OCI-LY1 (cell line): ENCODE results near the gene ST6GALNAC3.

Source experiments
- H2AFZ ChIP-seq: fragments of 200-600 bp; sonication (generic), shearing (Covaris generic); 2 replicates; pipeline ENCODE4 v1.6.0; 2014; ENCODE audit warnings: antibody characterized with exemption, mild to moderate bottlenecking, low read length
- H3F3A ChIP-seq: fragments of 200-600 bp; sonication (generic), shearing (Covaris generic); 2 replicates; pipeline ENCODE4 v1.6.0; 2014; ENCODE audit warnings: mild to moderate bottlenecking, antibody characterized with exemption, low read length, moderate library complexity; ENCODE audit not compliant: insufficient read depth
- H3K27ac ChIP-seq: fragments of 200-600 bp; sonication (generic); 2 replicates; pipeline ENCODE4 v1.5.1; 2014; ENCODE audit warnings: low read length, mixed run types, mild to moderate bottlenecking, low read depth; ENCODE audit not compliant: poor library complexity, severe bottlenecking
- H3K27me3 ChIP-seq: fragments of 200-600 bp; sonication (generic); 2 replicates; pipeline ENCODE4 v1.6.0; 2014; ENCODE audit warnings: antibody characterized with exemption, mild to moderate bottlenecking, low read length, moderate library complexity; ENCODE audit not compliant: insufficient read depth
- H3K36me3 ChIP-seq: fragments of 200-600 bp; sonication (generic); 2 replicates; pipeline ENCODE4 v1.6.1; 2014; ENCODE audit warnings: mild to moderate bottlenecking, antibody characterized with exemption, low read length, moderate library complexity, mixed read lengths; ENCODE audit not compliant: insufficient read depth
- H3K4me1 ChIP-seq: fragments of 200-600 bp; sonication (generic); 2 replicates; pipeline ENCODE4 v1.5.1; 2014; ENCODE audit warnings: mild to moderate bottlenecking, low read length, moderate library complexity; ENCODE audit not compliant: insufficient read depth, severe bottlenecking
- H3K4me2 ChIP-seq: fragments of 200-600 bp; sonication (generic), shearing (Covaris generic); 2 replicates; pipeline ENCODE4 v1.6.1; 2014; ENCODE audit warnings: low read length
- H3K4me3 ChIP-seq: fragments of 200-600 bp; sonication (generic); 2 replicates; pipeline ENCODE4 v1.5.1; 2014; ENCODE audit warnings: low read length, low read depth, mild to moderate bottlenecking, mixed read lengths; ENCODE audit not compliant: poor library complexity, severe bottlenecking
- H3K79me2 ChIP-seq: fragments of 200-600 bp; shearing (Covaris generic); 2 replicates; pipeline ENCODE4 v1.6.1; 2016; ENCODE audit warnings: mixed run types, low read length, mixed read lengths; ENCODE audit not compliant: insufficient read depth
- H3K9ac ChIP-seq: fragments of 200-600 bp; sonication (generic), shearing (Covaris generic); 2 replicates; pipeline ENCODE4 v1.6.1; 2014; ENCODE audit warnings: mild to moderate bottlenecking, low read length, mixed read lengths
- H3K9me2 ChIP-seq: fragments of 200-600 bp; sonication (generic), shearing (Covaris generic); 2 replicates; pipeline ENCODE4 v1.6.1; 2014; ENCODE audit warnings: low read depth, mild to moderate bottlenecking, low read length, mixed read lengths
- H3K9me3 ChIP-seq: fragments of 200-600 bp; shearing (Covaris generic); 2 replicates; pipeline ENCODE4 v1.6.1; 2014; ENCODE audit warnings: low read length, mixed read lengths
- H4K20me1 ChIP-seq: fragments of 200-600 bp; sonication (generic), shearing (Covaris generic); 2 replicates; pipeline ENCODE4 v1.6.0; 2016; ENCODE audit warnings: mild to moderate bottlenecking, low read length; ENCODE audit not compliant: insufficient read depth
- CTCF ChIP-seq: fragments of 200-600 bp; sonication (generic), shearing (Covaris generic); IDR thresholded peaks from 2 replicates; pipeline ENCODE4 v1.5.1; 2017; ENCODE audit warnings: mild to moderate bottlenecking, antibody characterized with exemption, low read length, moderate library complexity, mixed read lengths
- EZH2 ChIP-seq: fragments of 200-600 bp; sonication (generic), shearing (Covaris generic); IDR thresholded peaks from 2 replicates; pipeline ENCODE4 v1.8.0; 2017; ENCODE audit warnings: borderline replicate concordance, mixed run types, mild to moderate bottlenecking, antibody characterized with exemption, low read length, moderate library complexity, mixed read lengths

The ST6GALNAC3 gene

DNA sequence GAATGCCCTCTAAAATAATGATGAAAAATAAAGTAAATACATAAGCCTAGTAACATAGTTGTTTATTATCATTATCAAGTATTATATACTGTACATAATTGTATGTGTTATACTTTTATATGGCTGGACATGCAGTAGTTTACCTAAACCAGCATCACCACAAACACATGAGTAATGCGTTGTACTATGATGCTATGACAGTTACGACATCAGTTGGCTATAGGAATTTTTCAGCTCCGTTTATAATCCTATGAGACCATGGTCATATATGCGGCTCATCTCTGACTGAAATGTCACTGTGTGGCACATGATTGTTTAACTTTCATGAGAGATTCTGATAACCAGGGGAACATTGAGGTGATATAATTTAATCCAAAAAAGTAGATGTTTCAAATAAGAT is 352.1 kb downstream of the ST6GALNAC3 start:
- H3K9me2 ChIP-seq = no peaks in the 10 kb centered on the region
- no peaks in the 10 kb centered on the region for H3K9me3 ChIP-seq
- H3K4me3 ChIP-seq = no peak overlapping the region
- H3K36me3 ChIP-seq = no peaks in the 10 kb centered on the region
- H3K4me1 ChIP-seq = no peaks in the 10 kb centered on the region
- H3K27me3 ChIP-seq = no peaks in the 10 kb centered on the region
- H3F3A ChIP-seq = no peaks in the 10 kb centered on the region
- H3K4me2 ChIP-seq = no peak overlapping the region
- no peak overlapping the region for H2AFZ ChIP-seq
- no peaks in the 10 kb centered on the region for H3K79me2 ChIP-seq
- no peak overlapping the region for H3K9ac ChIP-seq
- no peaks in the 10 kb centered on the region for H4K20me1 ChIP-seq
- no peak overlapping the region for H3K27ac ChIP-seq
- no peak for TF ChIP-seq EZH2
- no peak for TF ChIP-seq CTCF

DNA sequence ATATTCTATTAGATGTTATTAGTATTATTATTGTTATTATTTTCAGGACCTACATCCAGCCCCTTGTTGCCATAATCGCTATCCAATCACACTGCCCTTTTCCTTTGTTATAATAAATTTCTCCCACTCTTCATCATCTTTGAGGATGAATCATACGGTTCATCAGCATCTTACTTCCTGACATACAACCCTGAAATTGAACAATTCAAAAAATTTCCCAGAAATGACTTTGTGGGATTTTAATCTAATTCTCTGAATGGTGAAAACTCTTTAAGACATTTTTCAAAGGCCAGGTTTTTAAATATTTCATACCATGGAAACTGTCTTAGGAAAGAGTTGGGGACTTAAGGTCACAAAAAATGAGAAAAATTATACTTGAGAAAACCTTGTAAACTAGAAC is 353.5 kb downstream of the ST6GALNAC3 start:
- H3K79me2 ChIP-seq = no peaks in the 10 kb centered on the region
- H3K9me3 ChIP-seq = no peaks in the 10 kb centered on the region
- H3K4me2 ChIP-seq = no peak overlapping the region
- H3K9ac ChIP-seq = no peak overlapping the region
- H3K36me3 ChIP-seq = no peaks in the 10 kb centered on the region
- H3K4me3 ChIP-seq = no peak overlapping the region
- H3K27ac ChIP-seq = no peak overlapping the region
- no peaks in the 10 kb centered on the region for H3K27me3 ChIP-seq
- no peaks in the 10 kb centered on the region for H3K9me2 ChIP-seq
- H4K20me1 ChIP-seq = no peaks in the 10 kb centered on the region
- no peak overlapping the region for H2AFZ ChIP-seq
- no peak for TF ChIP-seq CTCF
- TF ChIP-seq EZH2 = no peak
- H3K4me1 ChIP-seq = no peaks in the 10 kb centered on the region
- no peaks in the 10 kb centered on the region for H3F3A ChIP-seq

DNA sequence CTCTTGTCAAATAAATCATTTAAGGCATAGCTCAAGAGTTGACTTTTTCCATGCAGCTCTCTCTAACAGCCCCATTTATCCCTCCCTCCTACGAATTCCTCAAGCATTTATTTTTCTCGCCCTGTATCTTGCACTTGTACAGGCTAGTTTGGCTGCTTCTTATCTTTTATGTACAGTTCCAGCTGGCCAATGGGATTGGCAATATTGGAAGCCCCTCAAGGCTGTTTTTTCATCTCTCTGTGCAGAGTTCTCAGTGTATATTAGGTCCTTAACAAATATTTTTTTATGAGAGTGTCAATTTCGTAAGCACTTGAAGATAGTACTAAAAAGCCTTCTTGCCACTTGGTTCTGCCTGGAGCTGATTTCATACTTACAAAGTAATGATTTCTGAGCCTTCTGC is 356.0 kb downstream of the ST6GALNAC3 start:
- no peak overlapping the region for H2AFZ ChIP-seq
- H3F3A ChIP-seq = no peaks in the 10 kb centered on the region
- no peaks in the 10 kb centered on the region for H3K4me1 ChIP-seq
- no peaks in the 10 kb centered on the region for H4K20me1 ChIP-seq
- H3K9me3 ChIP-seq = no peaks in the 10 kb centered on the region
- no peaks in the 10 kb centered on the region for H3K36me3 ChIP-seq
- no peaks in the 10 kb centered on the region for H3K27me3 ChIP-seq
- H3K27ac ChIP-seq = no peak overlapping the region
- H3K9me2 ChIP-seq = no peaks in the 10 kb centered on the region
- no peak overlapping the region for H3K4me3 ChIP-seq
- TF ChIP-seq CTCF = no peak
- no peak for TF ChIP-seq EZH2
- H3K4me2 ChIP-seq = no peak overlapping the region
- no peak overlapping the region for H3K9ac ChIP-seq
- H3K79me2 ChIP-seq = no peaks in the 10 kb centered on the region
